KMS-11 (cell line): Measurements from ENCODE around the gene IGF2R.

ENCODE experiments used
- H2AFZ ChIP-seq: fragments of 200-600 bp; sonication (generic); 2 replicates; pipeline ENCODE4 v1.6.1; 2016; ENCODE audit warnings: antibody characterized with exemption, mixed run types, low read depth
- H3K27ac ChIP-seq: fragments of 200-600 bp; sonication (generic); 2 replicates; pipeline ENCODE4 v1.6.1; 2016; ENCODE audit warnings: mild to moderate bottlenecking, mixed run types
- H3K27me3 ChIP-seq: fragments of 200-600 bp; sonication (generic); 2 replicates; pipeline ENCODE4 v1.6.1; 2017; ENCODE audit warnings: mild to moderate bottlenecking, low read depth, mixed run types, moderate library complexity; ENCODE audit not compliant: insufficient read depth
- H3K36me3 ChIP-seq: fragments of 200-600 bp; sonication (generic); 2 replicates; pipeline ENCODE4 v1.6.1; 2017; ENCODE audit warnings: mild to moderate bottlenecking, mixed run types; ENCODE audit not compliant: insufficient read depth
- H3K4me1 ChIP-seq: fragments of 200-600 bp; sonication (generic); 2 replicates; pipeline ENCODE4 v1.6.1; 2016; ENCODE audit warnings: mild to moderate bottlenecking, low read depth, mixed run types; ENCODE audit not compliant: poor library complexity, severe bottlenecking
- H3K4me2 ChIP-seq: fragments of 200-600 bp; sonication (generic); 2 replicates; pipeline ENCODE4 v1.7.0; 2016; ENCODE audit warnings: mild to moderate bottlenecking, mixed run types
- H3K4me3 ChIP-seq: fragments of 200-600 bp; sonication (generic); IDR thresholded peaks from 2 replicates; pipeline ENCODE4 v1.6.1; 2017; ENCODE audit warnings: low read depth, low read length, mixed read lengths; ENCODE audit not compliant: insufficient read depth
- H3K79me2 ChIP-seq: fragments of 200-600 bp; sonication (generic); 2 replicates; pipeline ENCODE4 v1.6.1; 2016; ENCODE audit warnings: low read depth, mixed run types; ENCODE audit not compliant: insufficient read depth
- H3K9ac ChIP-seq: fragments of 200-600 bp; sonication (generic); 2 replicates; pipeline ENCODE4 v1.6.1; 2016; ENCODE audit warnings: mild to moderate bottlenecking, mixed run types
- H4K20me1 ChIP-seq: fragments of 200-600 bp; sonication (generic); 2 replicates; pipeline ENCODE4 v1.6.1; 2016; ENCODE audit warnings: mild to moderate bottlenecking, mixed run types; ENCODE audit not compliant: insufficient read depth
- TF ChIP-seq, protein P1 (sequence below): fragments of 200-600 bp; sonication (generic); conservative IDR thresholded peaks from 2 replicates; pipeline ENCODE4 v1.6.1; 2017; ENCODE audit warnings: low read depth, mild to moderate bottlenecking, antibody characterized with exemption, low read length, moderate library complexity, mixed read lengths

The IGF2R gene

GRCh38 chr6:160093061-160093460 lies 124.2 kb downstream of the IGF2R start:
- Histone ChIP-seq H3K4me3 (no peak overlapping the region), H2AFZ (no peak overlapping the region), H3K27me3 (no peaks in the 10 kb centered on the region), H3K9ac (no peak overlapping the region), H3K4me2 (no peak overlapping the region), H4K20me1 (no peaks in the 10 kb centered on the region), H3K79me2 (no peaks in the 10 kb centered on the region), H3K27ac (no peak overlapping the region), H3K36me3 (peaks cover 9% of the 10 kb centered on the region; the same call in 1 of the 2 replicates), H3K4me1 (no peaks in the 10 kb centered on the region)
- TF ChIP-seq, protein P1, sequence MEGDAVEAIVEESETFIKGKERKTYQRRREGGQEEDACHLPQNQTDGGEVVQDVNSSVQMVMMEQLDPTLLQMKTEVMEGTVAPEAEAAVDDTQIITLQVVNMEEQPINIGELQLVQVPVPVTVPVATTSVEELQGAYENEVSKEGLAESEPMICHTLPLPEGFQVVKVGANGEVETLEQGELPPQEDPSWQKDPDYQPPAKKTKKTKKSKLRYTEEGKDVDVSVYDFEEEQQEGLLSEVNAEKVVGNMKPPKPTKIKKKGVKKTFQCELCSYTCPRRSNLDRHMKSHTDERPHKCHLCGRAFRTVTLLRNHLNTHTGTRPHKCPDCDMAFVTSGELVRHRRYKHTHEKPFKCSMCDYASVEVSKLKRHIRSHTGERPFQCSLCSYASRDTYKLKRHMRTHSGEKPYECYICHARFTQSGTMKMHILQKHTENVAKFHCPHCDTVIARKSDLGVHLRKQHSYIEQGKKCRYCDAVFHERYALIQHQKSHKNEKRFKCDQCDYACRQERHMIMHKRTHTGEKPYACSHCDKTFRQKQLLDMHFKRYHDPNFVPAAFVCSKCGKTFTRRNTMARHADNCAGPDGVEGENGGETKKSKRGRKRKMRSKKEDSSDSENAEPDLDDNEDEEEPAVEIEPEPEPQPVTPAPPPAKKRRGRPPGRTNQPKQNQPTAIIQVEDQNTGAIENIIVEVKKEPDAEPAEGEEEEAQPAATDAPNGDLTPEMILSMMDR, result no peak

GRCh38 chr6:160093946-160094345 lies 125.1 kb downstream of the IGF2R start:
- Histone ChIP-seq H3K4me2 (no peak overlapping the region), H3K36me3 (peaks cover 4% of the 10 kb centered on the region; the same call in 1 of the 2 replicates), H2AFZ (no peak overlapping the region), H3K79me2 (no peaks in the 10 kb centered on the region), H3K4me3 (no peak overlapping the region), H3K27ac (no peak overlapping the region), H3K4me1 (no peaks in the 10 kb centered on the region), H3K9ac (no peak overlapping the region), H4K20me1 (no peaks in the 10 kb centered on the region), H3K27me3 (no peaks in the 10 kb centered on the region)
- TF ChIP-seq, protein P1, result no peak

- TF ChIP-seq, protein P1, result no peak
- H3K4me2 ChIP-seq, result no peak overlapping the region
- H3K4me3 ChIP-seq, result no peak overlapping the region
- no peaks in the 10 kb centered on the region for H3K27me3 ChIP-seq
- H3K27ac ChIP-seq, result no peak overlapping the region
- peaks cover 9% of the 10 kb centered on the region for H3K4me1 ChIP-seq
- no peak overlapping the region for H3K9ac ChIP-seq
- no peaks in the 10 kb centered on the region for H3K79me2 ChIP-seq
- H4K20me1 ChIP-seq, result no peaks in the 10 kb centered on the region
- H3K36me3 ChIP-seq, result peaks cover 2% of the 10 kb centered on the region; the same call in 1 of the 2 replicates
- no peak overlapping the region for H2AFZ ChIP-seq
Measured at GRCh38 chr6:160095146-160095845, 126.4 kb downstream of the IGF2R start.

GRCh38 chr6:160101277-160102205 lies 132.7 kb downstream of the IGF2R start:
- Histone ChIP-seq H3K27me3 (no peaks in the 10 kb centered on the region), H3K4me1 (peaks cover 12% of the 10 kb centered on the region), H3K27ac (no peak overlapping the region), H3K4me2 (no peak overlapping the region), H3K4me3 (no peak overlapping the region), H4K20me1 (no peaks in the 10 kb centered on the region), H3K36me3 (no peaks in the 10 kb centered on the region; the same call in 1 of the 2 replicates), H3K9ac (no peak overlapping the region), H3K79me2 (no peaks in the 10 kb centered on the region), H2AFZ (no peak overlapping the region)
- TF ChIP-seq, protein P1, result no peak
